Stimulated activated CD4-positive, alpha-beta T cell treated with anti-CD3 and anti-CD28 coated beads, Interleukin-15, amount 100 ng/mL, for 48 hours (primary cell): ENCODE measurements around the gene REX1BD.
"Not testable (repeated sequence)": the region's sequence is repeated elsewhere in the genome, so short reads cannot be mapped to it uniquely, and the experiment has no call there.

Experiments used
- DNase-seq, 2 donors: peaks; one replicate each; pipeline ENCODE4 v3.0.0-alpha.2; 2020; ENCODE audit warnings: low read depth in 2 of 2

The REX1BD gene

GRCh38 chr19:18577365-18577914 lies 11.2 kb upstream of the REX1BD start:
- no peak for DNase-seq

DNA sequence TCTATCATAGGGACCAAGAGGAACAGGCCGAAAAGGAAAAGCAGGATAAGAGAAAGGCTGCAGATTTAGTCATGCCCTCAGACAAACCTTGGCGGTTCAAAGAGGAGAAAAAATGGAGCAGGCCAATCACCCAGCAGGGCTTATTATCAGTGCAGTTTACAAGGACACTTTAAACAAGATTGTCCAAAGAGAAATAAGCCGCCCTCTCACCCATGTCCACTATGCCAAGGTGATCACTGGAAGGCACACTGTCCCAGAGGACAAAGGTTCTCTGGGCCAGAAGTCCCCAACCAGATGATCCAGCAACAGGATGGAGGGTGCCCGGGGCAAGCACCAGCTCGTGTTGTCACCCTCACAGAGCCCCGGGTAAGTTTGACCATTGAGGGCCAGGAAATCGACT lies 8.3 kb upstream of the REX1BD start:
- DNase-seq = no peak

DNA sequence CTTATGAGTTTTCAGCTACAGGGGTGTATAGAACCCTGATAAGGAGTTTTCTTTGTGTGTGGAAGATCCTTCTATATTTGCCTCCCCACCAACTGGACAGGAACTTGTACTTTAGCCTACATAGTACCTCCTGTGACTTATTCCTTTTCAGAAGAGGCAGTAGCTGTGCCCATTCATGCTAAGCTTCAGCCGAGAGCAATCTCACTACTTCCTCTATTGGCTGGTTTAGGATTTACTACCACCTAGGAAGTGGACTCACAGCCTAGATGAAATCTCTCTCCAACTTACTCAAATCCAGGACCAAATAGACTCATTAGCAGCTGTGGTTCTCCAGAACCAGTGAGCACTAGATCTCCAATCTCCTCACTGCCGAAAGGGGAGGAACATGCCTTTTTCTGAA lies 2.3 kb upstream of the REX1BD start:
- no peak for DNase-seq

DNA sequence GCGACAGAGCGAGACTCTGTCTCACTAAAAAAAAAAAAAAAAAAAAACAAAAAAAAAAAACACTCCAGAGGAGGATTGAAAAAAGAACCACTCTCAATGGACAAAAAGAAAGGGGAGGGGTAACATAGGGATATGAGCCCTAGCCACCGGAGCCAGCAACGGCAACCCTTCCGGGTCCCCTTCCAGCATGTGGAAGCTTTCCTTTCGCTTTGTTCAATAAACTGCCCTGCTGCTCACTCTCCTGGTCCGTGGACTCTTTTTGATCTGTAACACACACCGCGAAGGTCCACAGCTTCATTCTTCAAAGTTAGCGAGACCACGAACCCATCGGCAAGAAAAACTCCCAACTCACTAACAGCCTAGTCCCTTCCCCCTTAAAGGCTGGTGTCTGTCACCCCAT lies 1.0 kb upstream of the REX1BD start:
- no peak for DNase-seq

GRCh38 chr19:18587962-18588610 lies 512 bp upstream of the REX1BD start:
- DNase-seq = no peak

DNA sequence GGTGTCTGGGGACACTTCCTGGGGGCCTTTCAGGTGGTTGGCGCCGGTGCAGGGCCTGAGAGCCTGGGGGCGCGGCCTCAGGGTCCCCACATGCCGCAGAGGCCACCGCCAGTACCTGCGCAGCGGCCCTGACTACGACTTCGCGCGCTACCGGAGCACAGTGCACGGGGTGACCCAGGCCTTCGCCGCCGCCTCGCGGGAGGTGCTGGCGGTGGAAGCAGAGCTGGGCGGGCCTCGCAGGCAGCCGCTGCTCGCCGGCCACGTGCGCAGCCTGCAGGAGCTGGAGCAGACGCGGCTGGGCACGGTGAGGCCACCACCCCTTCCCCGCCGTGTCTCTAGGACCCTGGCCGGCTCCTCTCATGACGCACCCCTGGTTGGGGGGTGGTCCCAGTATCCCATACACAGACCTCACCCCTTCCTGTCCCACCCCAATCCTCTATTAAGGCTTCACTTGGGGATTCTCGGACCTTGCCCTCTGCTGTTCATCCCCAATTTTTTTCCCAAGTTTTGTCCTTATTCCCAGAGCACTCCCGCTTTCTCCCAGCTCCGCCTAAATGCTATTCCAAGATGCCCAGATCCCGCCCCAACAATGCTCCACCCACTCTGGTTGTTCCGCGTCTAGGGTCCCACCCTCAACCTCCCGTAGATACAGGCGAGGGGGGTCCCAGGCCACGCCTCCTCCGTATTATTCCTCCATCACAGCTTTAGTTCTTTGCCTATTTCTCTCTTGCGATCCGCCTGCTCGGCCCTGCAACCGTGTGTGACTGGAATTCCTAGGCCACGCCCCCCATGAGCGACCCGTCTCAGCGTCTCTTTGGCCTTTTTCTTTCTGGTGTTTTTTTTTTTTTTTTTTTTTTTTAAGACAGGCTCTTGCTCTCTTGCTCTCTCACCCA lies 1.0 kb downstream of the REX1BD start:
- DNase-seq = peak; percentile 64 to 68

DNA sequence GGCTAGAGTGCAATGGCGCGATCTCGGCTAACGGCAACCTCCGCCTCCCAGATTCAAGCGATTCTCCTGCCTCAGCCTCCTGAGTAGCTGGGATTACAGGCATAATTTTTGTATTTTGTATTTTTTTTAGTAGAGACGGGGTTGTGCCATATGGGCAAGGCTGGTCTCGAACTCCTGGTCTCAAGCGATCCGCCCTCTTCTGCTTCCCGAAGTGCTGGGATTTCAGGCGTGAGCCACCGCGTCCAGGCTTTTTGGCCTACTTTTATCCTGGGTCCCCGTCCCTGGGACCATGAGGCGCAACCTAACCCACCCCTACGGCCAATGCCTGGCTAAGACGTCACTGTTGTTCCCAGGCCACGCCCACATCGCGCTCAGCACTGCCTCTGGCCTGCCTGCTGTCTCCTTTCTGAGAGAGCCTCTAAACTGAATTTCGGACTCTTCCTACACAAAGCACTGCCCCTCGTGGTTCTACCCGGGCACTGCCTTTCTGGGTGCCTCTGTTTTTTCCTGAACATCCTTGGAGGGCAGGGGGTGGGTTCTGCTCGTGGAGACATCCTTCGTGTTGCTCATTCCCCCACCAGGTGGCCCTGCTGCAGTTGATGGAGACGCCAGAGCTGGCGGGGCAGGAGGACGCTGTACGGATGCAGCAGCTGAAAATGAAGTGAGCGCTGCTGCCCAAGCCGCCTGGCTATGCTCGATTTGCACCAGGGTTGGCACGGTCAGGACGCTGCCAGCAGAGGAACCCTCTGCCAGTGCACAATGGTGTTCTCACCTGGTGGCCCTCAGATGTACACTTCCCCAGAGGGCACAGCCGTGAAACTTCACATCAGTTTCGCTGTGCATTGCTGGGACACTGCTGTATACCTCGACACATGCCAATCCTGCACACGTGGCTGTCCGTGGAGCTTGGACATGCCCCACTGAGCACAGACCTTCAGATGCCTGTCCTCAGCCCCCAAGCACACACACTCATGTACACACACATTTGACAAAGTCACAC lies 2.0 kb downstream of the REX1BD start:
- no peak for DNase-seq

- DNase-seq = no peak
Measured at GRCh38 chr19:18591735-18592385, 3.3 kb downstream of the REX1BD start.

DNA sequence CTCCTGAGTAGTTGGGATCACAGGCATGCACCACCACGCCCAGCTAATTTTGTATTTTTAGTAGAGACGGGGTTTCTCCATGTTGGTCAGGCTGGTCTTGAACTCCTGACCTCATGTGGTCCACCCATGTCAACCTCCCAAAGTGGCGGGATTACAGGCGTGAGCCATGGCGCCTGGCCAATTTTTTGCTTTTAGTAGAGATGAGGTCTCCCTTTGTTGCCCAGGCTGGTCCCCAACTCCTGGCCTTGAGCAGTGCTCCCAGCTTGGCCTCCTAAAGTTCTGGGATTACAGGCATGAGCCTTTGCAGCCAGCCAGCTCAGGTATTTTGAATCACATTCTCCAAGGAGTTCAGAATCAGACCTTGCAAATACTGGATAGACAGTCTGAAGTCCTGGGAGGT lies 4.1 kb downstream of the REX1BD start:
- not testable (repeated sequence) for DNase-seq

DNA sequence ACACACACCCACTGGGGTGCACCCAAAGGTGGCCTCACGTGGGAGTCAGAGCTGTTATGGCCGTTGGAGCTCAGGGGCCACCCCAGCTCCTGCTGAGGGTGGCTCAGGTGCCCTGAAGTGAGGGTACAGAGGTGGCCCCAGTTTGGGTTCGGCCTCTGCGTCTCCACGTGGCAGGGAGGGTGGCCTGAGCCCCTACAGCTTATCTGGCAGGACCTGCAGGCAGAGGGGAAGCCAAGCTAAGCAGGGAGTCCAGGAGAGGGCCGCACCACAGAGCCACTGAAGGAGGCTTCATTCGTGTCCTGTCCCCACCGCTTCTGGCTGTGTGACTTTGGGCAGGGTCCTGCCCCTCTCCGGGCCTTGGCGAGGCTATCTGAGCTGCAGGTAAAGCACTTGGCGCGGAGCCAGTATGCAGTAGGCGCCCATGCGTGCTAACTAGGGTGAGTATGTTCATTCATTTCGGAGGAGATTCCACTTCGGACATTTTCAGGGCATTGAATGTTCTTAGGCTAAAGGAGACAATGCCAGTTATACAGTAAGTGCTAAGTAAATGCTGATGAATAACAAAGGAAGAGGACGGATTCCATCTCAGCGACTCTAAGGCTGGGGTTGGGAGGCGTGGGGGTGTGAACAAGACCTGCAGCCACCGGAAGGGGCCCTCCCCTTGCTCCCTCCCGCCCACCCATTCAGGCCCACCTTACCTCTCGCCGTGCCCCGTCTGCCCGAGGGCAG lies 4.9 kb downstream of the REX1BD start:
- DNase-seq = no peak

DNA sequence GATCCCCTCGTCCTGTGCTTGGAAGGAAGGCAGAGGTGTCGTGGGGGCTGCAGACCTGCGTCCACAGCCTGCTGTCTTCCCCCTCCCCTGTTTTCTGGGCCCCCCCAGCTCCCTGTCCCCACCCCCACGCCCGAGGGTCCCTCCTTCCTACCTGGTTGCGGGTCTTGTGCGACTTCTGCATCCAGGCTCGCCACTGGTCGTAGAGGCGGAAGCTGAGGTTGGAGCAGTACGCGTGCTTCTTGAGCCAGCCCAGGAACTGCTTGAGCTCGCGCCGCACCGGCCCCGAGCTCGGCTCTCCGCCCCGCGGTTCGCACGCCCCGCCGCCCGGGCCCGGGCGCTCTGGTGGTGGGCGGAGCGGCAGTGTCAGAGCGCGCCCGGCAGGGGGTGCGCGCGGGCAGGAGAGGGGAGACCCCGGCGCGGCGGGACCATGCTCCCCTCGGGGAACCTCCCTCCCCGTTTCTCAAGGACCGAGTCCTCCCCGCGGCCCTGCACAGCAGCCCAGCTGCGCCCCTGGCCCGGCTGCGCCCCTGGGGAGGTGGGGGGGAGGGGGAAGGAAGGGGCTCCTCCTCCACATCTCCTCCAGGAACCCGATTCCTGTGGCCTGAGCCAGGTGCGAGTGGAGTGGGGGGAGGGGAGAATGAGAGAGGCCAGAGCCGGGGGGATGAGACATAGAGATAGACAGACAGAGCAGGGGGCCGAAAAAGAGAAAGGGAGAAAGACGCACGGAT lies 5.7 kb downstream of the REX1BD start:
- peak; percentile 34 to 75 for DNase-seq

DNA sequence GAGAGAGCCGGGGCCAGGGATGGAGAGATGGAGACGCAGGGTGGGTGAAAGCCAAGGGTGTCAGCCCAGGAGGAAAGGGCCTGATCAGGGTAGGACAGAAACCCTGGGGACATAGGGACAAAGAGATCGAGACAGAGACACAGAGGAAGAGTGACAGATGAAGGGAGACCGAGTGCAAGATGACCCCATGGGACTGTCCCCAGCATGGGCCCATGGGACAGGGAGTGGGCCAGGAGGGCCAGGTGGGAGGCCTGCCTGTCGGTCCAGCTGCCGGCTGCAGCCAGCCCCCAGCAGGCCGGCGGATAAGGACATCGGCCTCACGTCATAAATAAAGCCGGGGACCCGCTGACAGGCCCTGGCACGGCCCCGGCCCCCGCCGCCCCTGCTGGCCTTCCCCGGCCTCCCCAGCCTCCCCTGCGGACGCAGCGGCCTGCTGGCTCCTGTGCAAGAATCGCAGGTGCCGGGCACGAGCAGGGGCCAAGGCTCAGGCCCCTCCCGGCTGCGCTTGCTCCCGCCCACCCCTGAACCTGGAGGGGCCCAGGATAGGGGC lies 6.3 kb downstream of the REX1BD start:
- DNase-seq = no peak

GRCh38 chr19:18595475-18595874 lies 6.9 kb downstream of the REX1BD start:
- no peak for DNase-seq

DNA sequence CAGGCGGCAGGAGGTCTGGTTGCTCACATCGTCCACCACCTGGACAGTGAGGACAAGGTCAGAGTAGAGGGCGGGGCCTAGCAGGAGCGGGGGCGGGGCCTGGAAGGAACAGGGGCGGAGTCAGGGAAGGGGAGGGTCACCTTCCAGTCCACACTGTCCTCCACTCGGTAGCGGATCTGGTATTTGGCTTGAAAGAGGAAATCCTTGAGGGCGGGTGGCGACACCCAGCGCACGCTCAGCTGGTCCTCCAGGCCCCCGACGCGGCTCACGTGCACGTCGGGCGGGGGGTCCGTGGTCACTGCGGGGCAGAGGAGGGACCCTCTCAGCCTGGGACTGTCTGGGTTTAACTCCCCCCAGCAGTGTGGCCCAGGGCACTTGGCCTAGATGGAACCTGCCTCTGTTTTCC lies 8.2 kb downstream of the REX1BD start:
- no peak for DNase-seq

GRCh38 chr19:18597809-18598660 lies 9.4 kb downstream of the REX1BD start:
- no peak for DNase-seq

- no peak for DNase-seq
Measured at GRCh38 chr19:18599485-18599884, 10.9 kb downstream of the REX1BD start.

DNA sequence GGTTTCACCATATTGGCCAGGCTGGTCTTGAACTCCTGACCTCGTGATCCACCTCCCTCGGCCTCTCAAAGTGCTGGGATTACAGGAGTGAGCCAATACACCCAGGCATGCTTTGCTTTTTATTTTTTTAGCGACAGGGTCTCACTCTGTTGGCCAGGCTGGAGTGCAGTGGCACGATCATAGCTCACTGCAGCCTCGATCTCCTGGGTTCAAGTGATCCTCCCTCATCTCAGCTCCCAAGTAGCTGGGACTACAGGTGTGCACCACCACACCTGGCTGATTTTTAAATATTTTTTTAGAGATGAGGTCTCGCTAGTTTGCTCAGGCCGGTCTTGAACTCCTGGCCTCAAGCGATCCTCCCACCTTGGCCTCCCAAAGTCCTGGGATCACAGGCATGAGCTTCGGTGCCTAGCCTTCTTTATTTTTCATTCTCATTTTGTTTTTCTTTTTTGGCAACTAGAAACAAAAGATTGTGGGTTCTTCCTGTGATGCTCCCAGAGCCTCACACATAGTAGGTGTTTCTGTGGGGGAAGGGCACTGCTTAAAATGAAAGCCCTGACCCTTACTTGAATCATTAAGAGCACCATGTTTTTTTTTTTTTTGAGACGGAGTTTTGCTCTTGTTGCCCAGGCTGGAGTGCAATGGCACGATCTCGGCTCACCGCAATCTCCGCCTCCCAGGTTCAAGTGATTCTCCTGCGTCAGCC lies 12.2 kb downstream of the REX1BD start:
- not testable (repeated sequence) for DNase-seq

- DNase-seq = no peak
Measured at GRCh38 chr19:18601875-18602274, 13.3 kb downstream of the REX1BD start.
